ENCODE measurements around the gene PPM1F. TPM values are rescaled to one million over a fixed set of nuclear protein-coding genes. Genes with fewer than 3 reads are reported as not detected.

PPM1F gene
- total RNA-seq, 1 donor from 2014 or later, result 17.5 TPM

GRCh38 chr22:21970800-21971617, 18.4 kb upstream of the PPM1F start:
- H3K27ac ChIP-seq (replicated peaks), result no peak overlapping the region
- intact Hi-C loops (cut with micrococcal nuclease), result no loop called here
- TF ChIP-seq CTCF (IDR thresholded peaks at IDR 0.05; ENCODE audit: borderline replicate concordance), result no peak
- no peak overlapping the region for H3K4me3 ChIP-seq
- no peaks in the 10 kb centered on the region for H3K9me3 ChIP-seq (replicated peaks)
- no peaks in the 10 kb centered on the region for H3K4me1 ChIP-seq
- peaks cover 93% of the 10 kb centered on the region for H3K36me3 ChIP-seq
- DNase-seq, result no peak
- no peaks in the 10 kb centered on the region for H3K27me3 ChIP-seq (ENCODE audit: low read depth)

DNA sequence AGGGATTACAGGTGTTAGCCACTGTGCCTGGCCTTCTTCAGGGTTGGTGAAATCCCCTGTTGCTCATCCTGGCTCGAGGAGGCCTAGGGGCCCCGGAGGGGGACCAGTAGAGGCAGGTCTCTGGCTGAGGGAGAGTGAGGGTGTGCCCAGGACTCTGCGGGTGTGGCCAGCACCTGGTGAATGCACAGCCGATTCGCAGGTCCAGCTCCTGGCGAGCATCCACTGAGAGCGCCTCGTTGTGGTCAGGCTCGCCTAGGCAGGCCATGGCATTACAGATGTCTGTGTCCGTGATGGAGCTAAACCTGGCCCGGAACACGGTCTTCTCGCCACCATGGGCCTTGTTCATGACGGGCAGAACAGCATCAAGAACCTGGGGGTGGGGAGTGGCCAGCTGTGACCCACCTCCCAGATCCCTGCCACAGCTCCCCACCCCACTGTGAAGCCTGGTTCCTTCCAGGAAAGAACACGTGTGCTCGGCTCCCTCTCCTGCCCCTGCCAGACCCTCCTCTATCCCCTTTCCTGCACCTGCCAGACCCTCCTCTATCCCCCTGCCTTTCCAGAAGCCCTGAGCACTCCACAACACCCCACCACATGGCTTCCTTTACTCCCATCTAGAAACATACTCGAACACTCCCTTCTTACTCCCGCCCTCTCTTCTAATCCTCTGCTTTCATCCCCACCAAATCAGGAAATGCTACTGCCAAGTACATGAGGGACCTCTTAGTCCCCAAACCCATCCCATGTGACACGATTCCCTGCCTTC, 17.6 kb upstream of the PPM1F start:
- no peak for DNase-seq
- Histone ChIP-seq H3K27ac (replicated peaks) (no peak overlapping the region), H3K9me3 (replicated peaks) (no peaks in the 10 kb centered on the region), H3K36me3 (peaks cover 100% of the 10 kb centered on the region), H3K4me1 (no peaks in the 10 kb centered on the region), H3K27me3 (ENCODE audit: low read depth) (no peaks in the 10 kb centered on the region), H3K4me3 (no peak overlapping the region)
- no peak for TF ChIP-seq CTCF (IDR thresholded peaks at IDR 0.05; ENCODE audit: borderline replicate concordance)
- intact Hi-C loops (cut with micrococcal nuclease), result no loop called here

DNA sequence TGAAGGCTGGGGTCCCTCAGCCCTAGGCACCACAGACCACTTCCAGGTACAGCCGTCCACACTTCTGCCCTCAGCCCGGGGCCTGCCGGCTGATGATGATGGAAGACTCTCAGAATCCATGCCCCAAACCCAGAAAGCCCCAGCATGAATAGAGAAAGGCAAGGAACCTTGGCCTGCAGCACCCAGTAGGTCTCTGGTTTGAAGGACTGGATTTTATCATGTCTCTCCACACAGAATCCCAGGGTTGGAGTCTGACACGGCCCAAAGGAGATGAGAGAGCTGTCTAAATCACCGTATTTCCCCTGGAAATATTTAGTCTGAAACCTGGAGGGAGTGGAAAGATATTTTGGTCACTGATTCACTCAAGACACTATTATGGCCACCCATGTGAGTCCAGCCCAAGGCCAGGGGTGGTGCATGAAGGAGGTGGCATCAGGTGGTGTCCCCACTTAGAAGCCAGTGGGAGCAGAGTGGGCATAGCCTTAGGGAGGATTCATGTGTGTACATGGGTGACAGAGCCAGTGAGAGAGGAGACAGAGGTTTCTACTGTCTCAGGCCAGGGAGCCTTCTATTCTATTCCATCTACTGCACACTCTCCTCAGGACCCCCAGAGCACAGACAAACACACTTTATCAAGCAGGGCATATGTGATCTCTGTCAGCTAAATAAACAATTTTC, 15.9 kb upstream of the PPM1F start:
- Histone ChIP-seq H3K36me3 (peaks cover 100% of the 10 kb centered on the region), H3K4me3 (no peak overlapping the region), H3K27ac (replicated peaks) (no peak overlapping the region), H3K9me3 (replicated peaks) (no peaks in the 10 kb centered on the region), H3K4me1 (no peaks in the 10 kb centered on the region), H3K27me3 (ENCODE audit: low read depth) (no peaks in the 10 kb centered on the region)
- intact Hi-C loops (cut with micrococcal nuclease), result no loop called here
- no peak for DNase-seq
- TF ChIP-seq CTCF (IDR thresholded peaks at IDR 0.05; ENCODE audit: borderline replicate concordance), result no peak

DNA sequence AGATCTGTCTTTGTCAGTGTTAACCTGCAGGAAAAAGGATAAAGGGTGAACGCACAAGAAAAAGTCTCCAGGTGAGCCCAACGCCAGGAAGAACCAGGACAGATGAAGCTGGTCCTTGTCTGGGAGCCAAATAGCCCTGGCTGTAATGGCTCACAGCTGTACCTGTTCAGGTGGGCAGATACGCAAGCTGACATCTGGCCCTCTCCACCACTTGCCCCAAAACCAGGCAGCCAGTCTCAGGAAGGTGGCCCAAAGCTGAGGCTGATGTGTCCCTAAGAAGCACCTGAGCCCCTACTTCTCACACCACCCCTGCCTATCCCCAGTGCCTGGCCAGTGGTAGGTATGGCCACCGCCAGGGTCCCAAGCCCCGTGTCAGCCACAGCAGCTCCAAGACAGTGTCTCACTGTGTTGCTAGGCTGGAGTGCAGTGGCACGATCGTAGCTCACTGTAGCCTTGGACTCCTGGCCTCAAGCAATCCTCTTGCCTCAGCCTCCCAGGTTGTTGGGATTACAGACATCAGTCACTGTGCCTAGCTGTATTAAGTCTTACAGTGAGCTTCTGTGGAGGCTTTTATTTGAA, 15.1 kb upstream of the PPM1F start:
- intact Hi-C loops (cut with micrococcal nuclease), result no loop called here
- Histone ChIP-seq H3K4me1 (no peaks in the 10 kb centered on the region), H3K27ac (replicated peaks) (no peak overlapping the region), H3K27me3 (ENCODE audit: low read depth) (no peaks in the 10 kb centered on the region), H3K4me3 (no peak overlapping the region), H3K9me3 (replicated peaks) (no peaks in the 10 kb centered on the region), H3K36me3 (peaks cover 99% of the 10 kb centered on the region)
- DNase-seq, result no peak
- no peak for TF ChIP-seq CTCF (IDR thresholded peaks at IDR 0.05; ENCODE audit: borderline replicate concordance)
